Measurements from ENCODE around the gene IPO13. TPM values are rescaled to one million over a fixed set of nuclear protein-coding genes. Genes with fewer than 3 reads are reported as not detected.

The IPO13 gene
- total and polyA plus RNA-seq, 12 donors: 25.2 to 74.5 (median 56.8) TPM

DNA sequence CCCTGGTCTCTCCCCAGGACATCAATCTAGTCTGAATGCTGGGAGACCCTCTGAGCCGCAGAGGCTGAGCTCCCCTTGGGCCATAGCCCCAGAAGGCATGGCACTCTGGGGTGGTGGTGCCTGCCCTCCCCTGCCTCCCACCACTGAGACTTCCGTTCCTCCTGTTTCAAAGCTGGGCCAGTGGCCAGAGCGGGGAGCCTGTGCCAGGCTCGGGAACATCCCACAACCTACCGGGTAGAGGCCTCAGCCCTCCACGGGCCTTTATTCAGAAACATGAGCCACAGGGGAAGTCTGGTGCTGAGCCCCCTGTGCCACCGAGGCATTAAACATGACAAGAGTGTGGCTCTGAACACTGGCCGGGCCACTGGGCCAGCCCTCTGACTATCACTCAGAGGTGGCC, 52.7 kb downstream of the IPO13 start:
- no peak overlapping the region for H3K4me3 ChIP-seq
- DNase-seq (no peak), ATAC-seq (no peak)
- no peak overlapping the region for H3K27ac ChIP-seq
- TF ChIP-seq CTCF (IDR thresholded peaks at IDR 0.05): no peak
- H3K27me3 ChIP-seq: no peaks in the 10 kb centered on the region
- no peaks in the 10 kb centered on the region for H3K9me3 ChIP-seq
- 68 to 82% methylated on average over 8 of the region's 8 CpGs for WGBS, 2 donors
- no peaks in the 10 kb centered on the region for H3K36me3 ChIP-seq
- intact Hi-C loops (cut with DNase I): loop anchor here in 1 of 10 donors (10.0 kb wide), 1 partner anchor 215 kb away; the partner anchor contains the start of gene DMAP1
- H3K4me1 ChIP-seq: peaks cover 0 to 10% (median 0%) of the 10 kb centered on the region in 9 donors

- Histone ChIP-seq H3K36me3 (no peaks in the 10 kb centered on the region), H3K27ac (no peak overlapping the region), H3K9me3 (no peaks in the 10 kb centered on the region), H3K4me3 (no peak overlapping the region), H3K4me1 (peaks cover 0 to 10% (median 0%) of the 10 kb centered on the region in 9 donors), H3K27me3 (no peaks in the 10 kb centered on the region)
- TF ChIP-seq CTCF (IDR thresholded peaks at IDR 0.05): no peak
- DNase-seq (no peak), ATAC-seq (no peak)
- intact Hi-C loops (cut with DNase I): loop anchor here in 3 of 10 donors (5.0 kb wide), 2 partner anchors 37 to 47 kb away; no protein-coding TSS in a partner anchor
- 69% methylated on average over 8 of the region's 8 CpGs for WGBS, 2 donors
These were observed 53.4 kb downstream of the IPO13 start for GRCh38 chr1:44000122-44000665.

- no peak for DNase-seq
- no peaks in the 10 kb centered on the region for H3K9me3 ChIP-seq
These were observed 55.4 kb downstream of the IPO13 start for GRCh38 chr1:44002165-44002564.

DNA sequence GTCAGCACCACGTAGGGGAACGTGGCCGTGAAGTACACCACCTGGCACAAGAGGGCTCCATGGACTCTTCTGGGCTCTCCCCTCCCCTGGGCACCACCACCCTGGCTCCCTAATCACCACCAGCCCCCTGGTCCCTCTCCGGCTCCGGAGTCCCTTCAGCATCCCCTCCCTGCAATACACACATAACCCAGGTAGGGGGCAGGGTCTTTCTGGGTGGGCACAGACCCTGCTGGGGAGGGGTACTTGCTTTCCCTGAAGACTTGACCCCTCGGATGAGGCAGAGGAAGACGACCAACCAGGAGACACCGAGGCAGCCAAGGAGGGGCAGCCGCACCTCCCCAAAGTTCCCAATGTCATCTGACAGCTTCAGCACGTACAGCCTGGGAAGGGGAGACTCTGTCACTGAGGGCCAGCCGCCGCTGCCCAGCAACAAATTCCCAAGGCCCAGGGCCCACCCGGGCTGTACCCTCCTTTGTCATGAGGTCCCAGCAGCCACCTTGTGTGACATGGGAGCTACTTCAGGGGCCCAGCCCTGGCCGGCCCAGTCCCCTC, 55.9 kb downstream of the IPO13 start:
- TF ChIP-seq CTCF (IDR thresholded peaks at IDR 0.05): no peak
- Histone ChIP-seq H3K27ac (no peak overlapping the region), H3K36me3 (no peaks in the 10 kb centered on the region), H3K4me3 (no peak overlapping the region), H3K27me3 (no peaks in the 10 kb centered on the region), H3K9me3 (no peaks in the 10 kb centered on the region), H3K4me1 (peaks cover 0 to 6% (median 3%) of the 10 kb centered on the region in 9 donors)
- 74 to 79% methylated on average over 14 of the region's 14 CpGs for WGBS, 2 donors
- ATAC-seq (no peak), DNase-seq (no peak)
- intact Hi-C loops (cut with DNase I): loop anchor here in 5 of 10 donors (2.0 to 5.0 kb wide), 3 partner anchors 34 to 45 kb away; no protein-coding TSS in a partner anchor

More at GRCh38 chr1:44002165-44002564, 55.4 kb downstream of the IPO13 start:
- no peaks in the 10 kb centered on the region for H3K36me3 ChIP-seq
- TF ChIP-seq CTCF (IDR thresholded peaks at IDR 0.05): no peak
- no peaks in the 10 kb centered on the region for H3K27me3 ChIP-seq
- H3K27ac ChIP-seq: no peak overlapping the region
- 78 to 83% methylated on average over 8 of the region's 8 CpGs for WGBS, 2 donors
- intact Hi-C loops (cut with DNase I): loop anchor here in 5 of 10 donors (2.0 to 5.0 kb wide), 3 partner anchors 35 to 45 kb away; no protein-coding TSS in a partner anchor
- H3K4me3 ChIP-seq: no peak overlapping the region
- peaks cover 0 to 6% (median 3%) of the 10 kb centered on the region in 9 donors for H3K4me1 ChIP-seq
- ATAC-seq: no peak
